HL-60/S4 treated with retinoic acid at 250 ng/mL for 4 days and 3 days (cell line): ENCODE measurements around the gene POM121C.
"Not testable (repeated sequence)": the region's sequence is repeated elsewhere in the genome, so short reads cannot be mapped to it uniquely, and the experiment has no call there.

Experiments used
- in situ Hi-C: fragments of 300-500 bp; cut with MboI; formaldehyde crosslinking; loops from 2 replicates; pipeline ENCODE4 v1.7.0; 2022; ENCODE audit warnings: low sequenced_read_pairs

The POM121C gene

DNA sequence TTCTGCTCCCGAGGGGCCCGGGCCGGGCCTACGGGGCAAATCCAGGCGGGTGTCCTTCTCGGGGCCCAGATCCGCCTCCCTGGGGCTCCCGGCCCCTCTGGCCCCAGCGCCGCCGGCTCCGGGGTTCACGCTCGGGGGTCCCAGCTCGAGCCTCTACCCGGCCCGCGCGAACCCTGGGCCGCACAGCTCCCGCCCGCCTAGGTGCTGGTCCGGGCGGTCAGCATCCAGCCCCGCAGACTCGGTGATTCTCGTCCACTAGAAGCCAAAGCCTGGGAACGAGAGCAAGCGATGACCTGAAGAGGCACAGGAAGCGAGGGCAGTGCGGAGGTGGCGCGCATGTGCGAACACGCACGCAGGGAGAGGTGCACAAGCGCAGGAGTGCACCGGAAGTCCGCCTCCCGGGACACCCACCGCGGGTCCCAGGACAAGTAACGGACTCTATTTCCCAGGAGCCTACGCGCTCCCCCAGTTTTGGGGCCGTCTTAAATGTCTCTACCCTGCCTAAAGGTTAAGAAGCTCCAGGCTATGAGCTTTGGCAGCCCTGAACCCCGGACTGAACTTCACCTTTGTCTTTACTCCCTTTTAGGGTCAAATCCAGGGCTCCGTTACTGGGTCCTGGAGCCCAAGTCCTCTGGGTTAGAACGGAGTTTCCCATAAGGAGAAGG is at the start of gene POM121C:
POM121C (minus strand) TSS at position 321 of the 665 bp plus-strand sequence. CDS start 44,803 bp downstream, outside the sequence.
- in situ Hi-C loops = not testable (repeated sequence)

DNA sequence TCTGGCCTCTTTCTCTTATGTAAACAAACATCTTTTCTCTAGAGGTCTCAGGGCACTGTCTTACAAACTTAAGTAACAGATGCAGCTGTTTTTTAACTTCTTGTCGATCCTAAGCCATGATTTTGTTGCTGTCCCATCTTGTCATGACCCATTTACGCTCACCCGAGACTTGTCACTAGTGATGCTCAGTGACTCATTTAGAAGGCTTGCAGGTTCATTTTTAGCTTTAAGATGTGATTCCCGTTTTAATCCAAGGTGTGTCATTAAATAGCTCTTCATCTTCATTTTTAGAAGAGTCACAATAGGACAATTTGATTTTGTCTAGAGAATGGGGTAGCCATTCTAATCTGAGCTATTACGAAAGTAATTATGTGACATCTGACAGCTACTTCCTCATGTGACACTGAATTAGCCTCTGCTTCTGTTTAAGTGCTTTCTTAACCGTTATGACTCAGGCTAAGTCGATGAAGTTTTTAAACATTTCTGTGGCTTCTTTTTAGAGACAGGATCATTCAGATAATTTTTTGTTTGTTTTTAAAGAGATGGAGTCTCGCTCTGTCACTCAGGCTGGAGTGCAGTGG is 48.7 kb upstream of the POM121C start:
- in situ Hi-C loops = no loop called here

DNA sequence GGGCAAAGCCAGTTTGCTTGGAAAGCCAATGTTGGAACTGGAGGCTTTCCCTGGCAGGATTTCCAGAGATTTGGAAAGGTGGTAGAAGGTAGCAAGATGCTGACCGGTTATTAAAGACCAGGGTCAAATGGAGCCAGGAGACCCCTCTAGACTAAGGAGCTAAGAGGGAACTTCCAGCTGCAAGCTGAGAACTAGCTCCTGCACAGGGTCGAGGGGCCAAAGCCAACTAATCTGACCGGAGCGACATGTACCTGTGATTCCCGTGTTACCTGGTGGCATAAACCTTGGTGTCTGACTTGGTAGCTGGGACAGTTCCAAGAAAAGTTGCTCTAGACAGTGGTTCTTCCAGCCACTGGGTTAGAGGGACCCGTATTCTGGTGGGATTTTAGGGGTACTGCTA is 47.8 kb upstream of the POM121C start:
- in situ Hi-C loops = no loop called here

DNA sequence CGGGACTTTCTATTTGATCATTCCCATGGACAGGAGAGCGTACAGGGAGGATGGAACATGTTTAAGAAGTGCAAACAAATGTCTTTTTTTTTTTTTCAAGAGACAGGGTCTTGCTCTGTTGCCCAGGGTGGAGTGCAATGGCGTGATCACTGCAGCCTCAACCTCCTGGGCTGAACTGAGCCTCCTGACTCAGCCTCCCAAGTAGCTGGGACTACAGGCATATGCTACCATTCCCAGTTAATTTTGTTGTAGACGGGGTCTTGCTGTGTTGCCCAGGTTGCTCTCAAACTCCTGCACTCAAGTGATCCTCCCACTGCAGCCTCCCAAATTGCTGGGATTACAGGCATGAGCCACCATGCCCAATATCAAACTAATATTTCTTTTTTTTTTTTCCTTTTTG is 46.5 kb upstream of the POM121C start:
- in situ Hi-C loops = no loop called here

DNA sequence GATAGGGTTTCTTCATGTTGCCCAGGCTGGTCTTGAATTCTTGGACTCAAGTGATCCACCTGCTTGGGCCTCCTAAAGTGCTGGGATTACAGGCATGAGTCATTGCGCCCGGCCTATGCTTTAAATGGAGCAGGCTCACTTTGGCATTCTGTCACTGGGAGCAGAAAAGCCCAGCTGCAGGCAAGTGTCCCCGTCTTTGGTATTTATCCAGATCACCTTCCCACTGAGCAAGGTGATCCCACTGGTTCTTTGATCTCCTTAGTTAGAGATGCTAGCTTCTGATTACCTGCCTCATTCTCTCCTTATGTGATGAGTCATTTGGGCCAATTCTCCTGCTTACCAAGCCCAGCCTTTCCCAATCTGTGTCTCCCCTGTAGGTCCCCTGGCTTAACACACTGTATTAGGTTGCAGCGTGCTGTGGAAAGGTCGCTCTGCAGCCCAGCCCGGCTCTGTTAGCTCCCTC is 45.3 kb upstream of the POM121C start:
- in situ Hi-C loops = no loop called here

DNA sequence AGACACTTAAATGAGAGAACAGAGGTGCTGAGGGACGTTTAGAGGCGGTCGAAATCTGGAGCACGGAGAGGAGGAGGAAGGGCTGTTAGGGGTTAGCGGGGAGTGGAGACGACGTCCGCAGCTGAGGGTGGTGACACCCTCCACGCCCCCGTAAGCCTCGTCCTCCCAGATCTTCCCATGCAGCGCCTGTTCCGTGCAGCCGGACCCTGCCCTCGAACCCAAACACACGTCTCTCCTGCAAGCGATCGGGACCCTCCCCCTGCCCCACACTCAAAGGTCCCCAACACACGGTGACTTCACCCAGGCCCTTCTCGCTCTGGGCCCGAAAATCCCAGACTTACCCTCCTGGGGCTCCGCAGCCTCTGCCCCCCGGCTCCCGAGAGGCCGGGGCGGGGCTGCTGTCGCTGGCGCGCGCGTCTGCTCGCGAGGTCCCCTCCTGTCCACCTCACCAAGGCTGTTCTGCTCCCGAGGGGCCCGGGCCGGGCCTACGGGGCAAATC is 41.2 kb upstream of the POM121C start:
- in situ Hi-C loops = not testable (repeated sequence)

DNA sequence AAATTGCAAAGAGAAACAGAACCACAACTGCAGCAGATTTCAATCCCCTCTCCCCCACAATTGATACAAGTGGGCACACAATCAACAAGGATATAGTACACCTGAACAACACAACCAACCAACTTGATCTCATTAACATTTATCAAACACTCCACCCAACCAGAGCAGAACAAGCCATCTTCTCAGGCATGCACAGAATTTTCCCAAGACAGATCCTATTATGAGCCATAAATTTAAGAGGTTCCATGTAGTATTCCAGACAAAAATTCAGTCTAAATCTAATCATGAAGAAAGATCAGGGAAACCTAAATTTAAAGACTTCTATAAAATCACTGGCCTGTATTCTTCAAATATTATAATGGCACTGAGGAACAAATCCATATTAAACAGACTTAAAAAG is 35.6 kb upstream of the POM121C start:
- in situ Hi-C loops = not testable (repeated sequence)

DNA sequence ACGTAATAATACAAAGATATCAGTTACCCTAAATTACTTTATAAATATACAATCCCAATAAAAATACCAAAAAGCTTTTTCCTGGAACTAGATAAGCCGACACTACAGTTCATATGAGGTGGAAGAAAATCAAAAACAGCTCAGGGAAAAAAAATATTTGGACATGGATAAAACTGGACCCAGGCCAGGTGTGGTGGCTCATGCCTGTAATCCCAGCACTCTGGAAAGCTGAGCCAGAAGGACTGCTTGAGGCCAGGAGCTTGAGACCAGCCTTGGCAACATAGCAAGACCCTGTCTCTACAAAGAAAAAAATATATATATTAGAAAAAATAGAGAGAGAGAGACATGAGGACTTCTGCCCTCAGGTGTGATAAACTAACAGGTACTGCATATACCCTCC is 32.7 kb upstream of the POM121C start:
- in situ Hi-C loops = not testable (repeated sequence)

DNA sequence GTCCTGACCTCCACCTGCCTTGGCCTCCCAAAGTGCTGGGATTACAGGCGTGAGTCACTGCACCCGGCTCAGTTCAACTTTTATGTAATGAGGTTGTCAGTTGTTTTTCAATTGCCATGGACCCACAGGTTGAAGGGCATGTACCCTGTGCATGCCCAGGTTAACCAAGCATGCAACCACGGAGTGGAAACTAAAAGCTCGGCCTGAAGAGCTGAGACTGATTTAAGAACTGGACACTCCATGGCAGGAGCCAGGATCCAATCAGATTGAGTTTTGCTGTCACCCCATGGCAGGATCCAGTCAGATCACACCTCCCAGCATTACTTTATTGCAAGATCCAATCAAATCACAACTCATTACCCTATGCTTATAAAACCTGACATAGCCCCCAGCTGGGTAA is 22.9 kb upstream of the POM121C start:
- in situ Hi-C loops = not testable (repeated sequence)

DNA sequence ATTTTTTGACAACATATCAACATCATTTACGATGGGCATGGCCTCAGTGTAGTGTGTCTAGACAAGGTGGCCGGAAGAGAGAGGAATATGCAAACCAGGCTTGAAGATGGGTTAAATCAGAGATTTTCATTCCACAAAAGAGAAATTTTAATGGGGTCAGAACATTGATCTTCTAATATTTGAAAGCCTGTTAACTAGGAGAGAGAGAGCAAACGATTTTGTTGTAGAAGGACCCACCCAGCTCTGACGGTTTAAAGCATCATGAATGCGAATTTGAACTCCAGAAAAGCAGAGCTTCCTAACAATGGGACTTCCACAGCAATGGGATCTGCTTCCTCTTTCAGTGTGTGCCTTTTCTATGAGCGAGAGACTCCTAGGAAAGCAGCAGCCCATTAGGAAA is 5.9 kb upstream of the POM121C start, which contains the start of gene SPDYE5:
SPDYE5 (plus strand) TSS at position 301 of the 400 bp plus-strand sequence. CDS start 1,728 bp downstream, outside the sequence.
- in situ Hi-C loops = not testable (repeated sequence)

DNA sequence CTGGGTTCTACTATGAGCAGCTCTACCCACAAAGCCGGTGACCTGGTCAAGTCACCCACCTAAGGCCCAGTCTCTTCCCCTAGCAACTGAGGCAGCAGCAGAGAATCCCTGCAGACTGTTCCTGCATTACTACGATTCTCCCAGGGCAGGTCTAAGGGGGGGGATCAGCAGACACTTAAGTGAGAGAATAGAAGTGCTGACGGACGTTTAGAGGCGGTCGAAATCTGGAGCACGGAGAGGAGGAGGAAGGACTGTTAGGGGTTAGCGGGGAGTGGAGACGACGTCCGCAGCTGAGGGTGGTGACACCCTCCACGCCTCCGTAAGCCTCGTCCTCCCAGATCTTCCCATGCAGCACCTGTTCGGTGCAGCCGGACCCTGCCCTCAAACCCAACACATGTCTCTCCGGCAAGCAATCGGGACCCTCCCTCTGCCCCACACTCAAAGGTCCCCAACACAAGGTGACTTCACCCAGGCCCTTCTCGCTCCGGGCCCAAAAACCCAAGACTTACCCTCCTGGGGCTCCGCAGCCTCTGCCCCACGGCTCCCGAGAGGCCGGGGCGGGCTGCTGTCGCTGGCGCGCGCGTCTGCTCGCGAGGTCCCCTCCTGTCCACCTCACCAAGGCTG is 632 bp downstream of the POM121C start:
- in situ Hi-C loops = not testable (repeated sequence)

DNA sequence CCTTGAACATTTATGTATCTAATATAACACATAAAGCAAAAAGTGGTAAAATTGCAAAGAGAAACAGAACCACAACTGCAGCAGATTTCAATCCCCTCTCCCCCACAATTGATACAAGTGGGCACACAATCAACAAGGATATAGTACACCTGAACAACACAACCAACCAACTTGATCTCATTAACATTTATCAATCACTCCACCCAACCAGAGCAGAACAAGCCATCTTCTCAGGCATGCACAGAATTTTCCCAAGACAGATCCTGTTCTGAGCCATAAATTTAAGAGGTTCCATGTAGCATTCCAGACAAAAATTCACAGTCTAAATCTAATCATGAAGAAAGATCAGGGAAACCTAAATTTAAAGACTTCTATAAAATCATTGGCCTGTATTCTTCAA is 5.8 kb downstream of the POM121C start:
- in situ Hi-C loops = not testable (repeated sequence)

DNA sequence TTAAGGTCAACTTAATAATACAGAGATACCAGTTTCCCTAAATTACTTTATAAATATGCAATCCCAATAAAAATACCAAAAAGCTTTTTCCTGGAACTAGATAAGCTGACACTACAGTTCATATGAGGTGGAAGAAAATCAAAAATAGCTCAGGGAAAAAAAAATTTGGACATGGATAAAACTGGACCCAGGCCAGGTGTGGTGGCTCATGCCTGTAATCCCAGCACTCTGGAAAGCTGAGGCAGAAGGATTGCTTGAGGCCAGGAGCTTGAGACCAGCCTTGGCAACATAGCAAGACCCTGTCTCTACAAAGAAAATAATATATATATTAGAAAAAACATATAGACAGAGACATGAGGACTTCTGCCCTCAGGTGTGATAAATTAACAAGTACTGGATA is 8.6 kb downstream of the POM121C start:
- in situ Hi-C loops = not testable (repeated sequence)

DNA sequence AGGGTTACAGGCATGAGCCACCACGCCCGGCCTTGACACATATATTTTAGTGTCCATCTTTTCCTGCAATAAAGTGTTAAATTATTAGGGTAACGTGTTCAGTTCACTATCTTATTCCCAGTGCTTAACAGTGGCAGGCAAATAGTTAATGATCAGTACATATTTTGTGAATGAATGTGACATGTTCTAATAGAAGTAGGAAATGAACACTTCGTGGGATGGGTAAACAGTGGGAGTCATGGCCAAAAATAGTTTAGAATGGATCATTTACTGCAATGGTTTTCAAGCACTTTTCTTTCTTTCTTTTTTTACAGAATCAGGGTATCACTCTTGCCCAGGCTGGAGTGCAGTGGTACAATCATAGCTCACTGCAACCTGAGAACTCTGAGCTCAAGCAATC is 15.9 kb downstream of the POM121C start:
- in situ Hi-C loops = not testable (repeated sequence)

DNA sequence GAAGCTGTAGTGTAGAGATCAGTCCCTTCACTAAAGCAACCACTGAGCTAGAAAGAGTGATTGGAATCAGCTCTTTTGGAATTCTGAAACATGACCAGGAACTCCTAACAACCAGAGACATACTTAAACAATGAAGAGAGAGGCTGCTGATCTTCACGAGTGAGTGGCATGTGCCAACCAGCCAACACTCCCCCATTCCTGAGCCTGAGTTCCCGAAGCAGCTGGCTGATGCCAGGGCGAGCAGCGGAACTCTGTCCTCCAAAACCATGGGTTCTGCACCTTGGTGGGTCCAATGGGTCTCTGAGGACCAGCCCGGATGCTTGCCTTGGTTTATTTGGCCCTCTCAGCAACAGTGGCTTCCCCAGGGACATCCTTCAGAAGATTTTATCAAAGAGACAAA is 25.6 kb downstream of the POM121C start:
- in situ Hi-C loops = not testable (repeated sequence)

DNA sequence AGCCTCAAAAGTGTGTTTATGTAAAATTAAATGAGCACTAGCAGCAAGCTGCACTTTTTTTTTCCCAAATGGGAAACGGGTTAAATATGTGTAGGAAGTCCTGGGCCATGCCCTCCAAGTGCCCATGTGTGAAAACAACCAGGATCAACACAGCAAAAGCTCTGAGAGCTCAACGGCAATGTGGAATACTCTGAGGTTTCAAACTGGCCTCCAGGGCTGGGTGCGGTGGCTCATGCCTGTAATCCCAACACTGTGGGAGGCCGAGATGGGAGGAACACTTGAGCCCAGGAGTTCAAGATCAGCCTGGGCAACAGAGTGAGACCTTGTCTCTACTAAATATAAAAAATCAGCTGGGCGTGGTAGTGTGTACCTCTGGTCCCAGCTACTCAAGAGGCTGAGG is 28.1 kb downstream of the POM121C start:
- in situ Hi-C loops = not testable (repeated sequence)

DNA sequence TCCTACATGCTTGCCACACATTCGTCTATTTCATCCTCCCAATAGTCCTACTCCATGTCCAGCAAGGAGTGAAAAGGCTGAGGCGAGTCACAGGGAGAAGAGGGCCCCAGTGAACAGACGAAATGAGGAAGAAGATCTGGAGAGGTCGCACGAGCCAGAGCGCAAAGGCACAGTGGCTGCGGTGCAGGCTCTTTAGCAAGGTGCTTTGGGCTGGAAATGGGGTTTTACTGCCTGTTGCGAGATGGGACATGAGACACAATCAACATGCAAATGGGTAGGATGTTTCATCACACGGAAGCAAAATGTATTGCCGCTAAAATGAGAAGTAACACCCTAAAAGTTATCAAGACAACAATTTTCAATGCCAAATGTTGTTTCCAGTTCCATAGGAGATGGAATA is 29.7 kb downstream of the POM121C start:
- in situ Hi-C loops = not testable (repeated sequence)

DNA sequence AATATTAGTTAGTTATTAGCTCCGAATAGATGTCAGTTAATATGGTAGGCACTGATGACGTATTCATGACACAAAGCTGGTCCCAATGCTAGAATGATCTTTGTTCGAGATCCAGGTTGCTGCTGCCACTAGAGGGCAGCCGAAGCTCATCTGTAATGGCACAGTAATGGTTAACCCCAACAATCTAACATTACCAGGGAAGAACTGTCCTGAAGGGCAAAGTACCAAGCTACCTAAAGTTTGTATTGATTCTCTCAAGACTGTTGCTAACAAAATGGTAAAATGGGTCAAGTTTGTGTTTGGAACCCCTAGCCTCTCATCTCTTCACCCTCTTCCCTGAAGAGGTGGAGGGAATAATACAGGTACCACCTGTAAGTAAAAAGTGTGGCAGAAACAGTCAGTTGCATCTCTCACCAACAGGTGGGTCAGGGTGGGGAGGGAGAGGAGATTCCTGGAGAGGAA is 33.6 kb downstream of the POM121C start:
- in situ Hi-C loops = not testable (repeated sequence)

DNA sequence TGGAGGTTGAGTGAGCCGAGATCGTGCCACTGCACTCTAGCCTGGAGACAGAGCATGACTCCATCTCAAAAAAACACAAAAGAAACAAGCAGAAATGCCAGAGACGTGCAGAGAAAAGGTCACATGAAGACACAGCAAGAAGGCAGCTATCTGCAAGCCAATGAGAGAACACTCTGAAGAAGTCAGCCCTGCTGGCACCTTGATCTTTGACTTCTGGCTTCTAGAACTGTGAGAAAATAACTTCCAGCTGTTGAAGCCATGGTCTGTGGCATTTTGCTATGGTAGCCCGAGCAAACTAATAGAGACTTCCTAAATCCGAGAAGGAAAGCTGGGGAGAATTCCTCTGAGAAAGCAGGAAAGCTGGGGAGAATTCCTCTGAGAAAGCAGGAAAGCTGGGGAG is 36.2 kb downstream of the POM121C start:
- in situ Hi-C loops = not testable (repeated sequence)

DNA sequence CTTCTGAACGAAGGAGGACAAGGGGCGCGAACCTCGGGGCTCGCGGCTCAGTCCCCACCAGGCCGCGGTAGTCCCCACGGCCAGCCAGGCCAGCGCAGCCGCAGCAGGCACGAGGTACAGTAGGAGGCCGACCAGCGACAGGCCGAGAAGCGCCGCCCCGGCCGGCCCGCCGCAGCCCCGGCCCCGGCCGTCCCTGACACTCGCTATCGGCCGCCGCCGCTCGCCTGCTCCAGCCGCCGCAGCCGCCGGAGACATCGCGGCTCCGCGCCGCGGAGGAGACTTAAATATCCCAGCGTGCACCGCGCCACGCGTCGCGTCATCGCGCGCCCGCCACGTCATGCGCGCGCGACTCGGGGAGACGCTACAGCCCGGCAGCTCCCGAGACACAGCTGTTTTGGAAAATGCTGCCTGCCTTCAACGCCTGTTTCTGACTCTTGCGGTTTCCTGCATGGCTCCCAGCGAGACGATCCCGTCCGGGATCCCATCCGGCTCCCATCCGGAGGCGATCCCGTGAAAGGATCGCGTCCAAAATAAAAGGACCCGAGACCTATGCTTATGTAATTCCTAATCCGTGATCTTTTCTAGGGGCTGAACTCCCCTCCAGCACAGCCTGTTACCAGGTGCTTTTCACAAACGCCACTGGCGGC is 43.5 kb downstream of the POM121C start:
- in situ Hi-C loops = not testable (repeated sequence)

DNA sequence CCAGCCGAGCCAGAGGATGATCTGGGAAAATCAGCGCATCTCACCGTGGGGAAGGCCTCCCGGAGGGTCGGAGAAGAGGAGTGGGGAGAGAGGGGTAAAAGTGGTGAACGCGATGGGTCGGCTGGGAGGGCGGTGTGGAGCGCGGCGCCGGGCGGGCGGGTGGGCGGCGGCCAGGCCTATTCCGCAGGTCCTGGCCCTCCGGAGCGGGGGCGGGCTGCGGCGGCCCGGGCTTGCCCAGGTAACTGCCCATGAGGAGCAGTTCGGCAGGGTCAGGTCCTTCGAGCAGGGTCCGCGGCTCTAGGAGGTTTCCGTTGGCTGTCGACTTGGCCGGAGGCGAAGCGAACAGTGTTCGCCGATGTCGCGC is 44.0 kb downstream of the POM121C start:
- in situ Hi-C loops = not testable (repeated sequence)
